GM18861 (cell line): ENCODE results near the gene ATP8A1.
"Not testable (repeated sequence)": the region's sequence is repeated elsewhere in the genome, so short reads cannot be mapped to it uniquely, and the experiment has no call there.

Source experiments
- ATAC-seq: cut with Tn5 transposase; IDR thresholded peaks from one replicate; pipeline ENCODE4 v1.9.1; 2021; ENCODE audit not compliant: unreplicated experiment

The ATP8A1 gene

GRCh38 chr4:42513748-42514492, 143.0 kb downstream of the ATP8A1 start:
- no peak for ATAC-seq

GRCh38 chr4:42512226-42512625, 144.7 kb downstream of the ATP8A1 start:
- ATAC-seq = no peak

GRCh38 chr4:42510225-42510624, 146.7 kb downstream of the ATP8A1 start:
- no peak for ATAC-seq

- no peak for ATAC-seq
Measured at GRCh38 chr4:42501624-42502401, 155.1 kb downstream of the ATP8A1 start.

GRCh38 chr4:42498040-42498439, 158.9 kb downstream of the ATP8A1 start:
- no peak for ATAC-seq

GRCh38 chr4:42497142-42497910, 159.6 kb downstream of the ATP8A1 start:
- ATAC-seq = no peak

GRCh38 chr4:42492962-42493361, 163.9 kb downstream of the ATP8A1 start:
- ATAC-seq = no peak

- ATAC-seq = no peak
Measured at GRCh38 chr4:42490015-42490414, 166.9 kb downstream of the ATP8A1 start.

GRCh38 chr4:42489095-42489494, 167.8 kb downstream of the ATP8A1 start:
- peak; percentile 71 for ATAC-seq

GRCh38 chr4:42488554-42488953, 168.4 kb downstream of the ATP8A1 start:
- ATAC-seq = no peak

GRCh38 chr4:42488114-42488513, 168.8 kb downstream of the ATP8A1 start:
- ATAC-seq = peak; percentile 81

GRCh38 chr4:42487230-42487629, 169.7 kb downstream of the ATP8A1 start:
- ATAC-seq = no peak

- ATAC-seq = not testable (repeated sequence)
Measured at GRCh38 chr4:42486156-42486555, 170.7 kb downstream of the ATP8A1 start.

- no peak for ATAC-seq
Measured at GRCh38 chr4:42484630-42485029, 172.3 kb downstream of the ATP8A1 start.

GRCh38 chr4:42483426-42484379, 173.2 kb downstream of the ATP8A1 start:
- no peak for ATAC-seq

GRCh38 chr4:42482516-42483327, 174.2 kb downstream of the ATP8A1 start:
- no peak for ATAC-seq

GRCh38 chr4:42480717-42481116, 176.2 kb downstream of the ATP8A1 start:
- ATAC-seq = no peak

GRCh38 chr4:42480281-42480680, 176.6 kb downstream of the ATP8A1 start:
- no peak for ATAC-seq

- no peak for ATAC-seq
Measured at GRCh38 chr4:42478946-42479345, 178.0 kb downstream of the ATP8A1 start.

GRCh38 chr4:42478509-42478908, 178.4 kb downstream of the ATP8A1 start:
- no peak for ATAC-seq
